ENCODE results near the gene STAT5A.

- TF ChIP-seq, protein P1, sequence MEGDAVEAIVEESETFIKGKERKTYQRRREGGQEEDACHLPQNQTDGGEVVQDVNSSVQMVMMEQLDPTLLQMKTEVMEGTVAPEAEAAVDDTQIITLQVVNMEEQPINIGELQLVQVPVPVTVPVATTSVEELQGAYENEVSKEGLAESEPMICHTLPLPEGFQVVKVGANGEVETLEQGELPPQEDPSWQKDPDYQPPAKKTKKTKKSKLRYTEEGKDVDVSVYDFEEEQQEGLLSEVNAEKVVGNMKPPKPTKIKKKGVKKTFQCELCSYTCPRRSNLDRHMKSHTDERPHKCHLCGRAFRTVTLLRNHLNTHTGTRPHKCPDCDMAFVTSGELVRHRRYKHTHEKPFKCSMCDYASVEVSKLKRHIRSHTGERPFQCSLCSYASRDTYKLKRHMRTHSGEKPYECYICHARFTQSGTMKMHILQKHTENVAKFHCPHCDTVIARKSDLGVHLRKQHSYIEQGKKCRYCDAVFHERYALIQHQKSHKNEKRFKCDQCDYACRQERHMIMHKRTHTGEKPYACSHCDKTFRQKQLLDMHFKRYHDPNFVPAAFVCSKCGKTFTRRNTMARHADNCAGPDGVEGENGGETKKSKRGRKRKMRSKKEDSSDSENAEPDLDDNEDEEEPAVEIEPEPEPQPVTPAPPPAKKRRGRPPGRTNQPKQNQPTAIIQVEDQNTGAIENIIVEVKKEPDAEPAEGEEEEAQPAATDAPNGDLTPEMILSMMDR (IDR thresholded peaks at IDR 0.05) = no peak
- TF ChIP-seq POLR2A (IDR thresholded peaks at IDR 0.05) = no peak
These were observed 2.8 kb downstream of the STAT5A start for GRCh38 chr17:42291129-42291528.

All from breast epithelium (tissue), 3 donors.